ENCODE data around the gene HOXA4. TPM values are rescaled to one million over a fixed set of nuclear protein-coding genes. Genes with fewer than 3 reads are reported as not detected.

The HOXA4 gene
- total RNA-seq, 4 donors from 2014 or later = 1.3 to 2.9 (median 2.0) TPM

DNA sequence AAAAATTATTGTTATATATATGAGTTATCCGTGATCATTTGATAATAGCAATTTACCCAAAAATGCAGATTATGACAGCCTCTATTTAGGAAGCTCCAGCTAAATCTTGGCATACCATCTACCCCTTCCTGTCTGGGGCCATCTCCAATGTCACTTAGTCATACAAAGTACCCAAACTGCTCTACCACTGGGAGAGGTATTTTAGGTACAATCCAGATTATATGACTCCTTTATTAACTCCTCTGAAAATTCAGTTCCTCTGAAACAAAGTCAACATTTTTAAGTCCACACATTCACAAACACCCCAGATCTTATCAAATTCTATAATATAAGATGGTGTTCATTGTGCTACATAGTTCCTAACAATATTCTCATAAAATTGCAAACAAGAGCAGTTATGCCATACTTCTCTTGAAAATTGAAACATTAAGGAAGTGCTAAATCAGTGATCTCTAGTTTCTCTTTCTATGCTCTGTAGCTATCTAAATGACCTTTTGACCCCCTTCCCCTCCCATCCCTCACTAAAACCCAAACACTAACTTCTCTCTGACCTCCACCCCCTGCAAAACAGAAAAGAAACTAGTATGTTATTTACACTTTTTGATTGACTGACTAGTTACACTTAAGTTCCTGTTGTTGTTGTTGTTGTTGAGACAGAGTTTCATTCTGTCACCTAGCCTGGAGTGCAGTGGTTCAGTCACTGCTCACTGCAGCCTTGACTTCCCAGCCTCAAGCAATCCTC lies 51.2 kb downstream of the HOXA4 start:
- DNase-seq (ENCODE audit: low spot score in 2 of 2) = no peak
- 93 to 94% methylated on average over 1 of the region's 1 CpG for WGBS, 2 donors
- TF ChIP-seq, protein P1, sequence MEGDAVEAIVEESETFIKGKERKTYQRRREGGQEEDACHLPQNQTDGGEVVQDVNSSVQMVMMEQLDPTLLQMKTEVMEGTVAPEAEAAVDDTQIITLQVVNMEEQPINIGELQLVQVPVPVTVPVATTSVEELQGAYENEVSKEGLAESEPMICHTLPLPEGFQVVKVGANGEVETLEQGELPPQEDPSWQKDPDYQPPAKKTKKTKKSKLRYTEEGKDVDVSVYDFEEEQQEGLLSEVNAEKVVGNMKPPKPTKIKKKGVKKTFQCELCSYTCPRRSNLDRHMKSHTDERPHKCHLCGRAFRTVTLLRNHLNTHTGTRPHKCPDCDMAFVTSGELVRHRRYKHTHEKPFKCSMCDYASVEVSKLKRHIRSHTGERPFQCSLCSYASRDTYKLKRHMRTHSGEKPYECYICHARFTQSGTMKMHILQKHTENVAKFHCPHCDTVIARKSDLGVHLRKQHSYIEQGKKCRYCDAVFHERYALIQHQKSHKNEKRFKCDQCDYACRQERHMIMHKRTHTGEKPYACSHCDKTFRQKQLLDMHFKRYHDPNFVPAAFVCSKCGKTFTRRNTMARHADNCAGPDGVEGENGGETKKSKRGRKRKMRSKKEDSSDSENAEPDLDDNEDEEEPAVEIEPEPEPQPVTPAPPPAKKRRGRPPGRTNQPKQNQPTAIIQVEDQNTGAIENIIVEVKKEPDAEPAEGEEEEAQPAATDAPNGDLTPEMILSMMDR (IDR thresholded peaks at IDR 0.05) = no peak
- no peak for TF ChIP-seq POLR2A (IDR thresholded peaks at IDR 0.05)
- intact Hi-C loops (cut with DNase I; ENCODE audit: low total_unique reads) = no loop called here
- no peak overlapping the region for H3K4me3 ChIP-seq (ENCODE audit: low read depth, poor library complexity, severe bottlenecking)

DNA sequence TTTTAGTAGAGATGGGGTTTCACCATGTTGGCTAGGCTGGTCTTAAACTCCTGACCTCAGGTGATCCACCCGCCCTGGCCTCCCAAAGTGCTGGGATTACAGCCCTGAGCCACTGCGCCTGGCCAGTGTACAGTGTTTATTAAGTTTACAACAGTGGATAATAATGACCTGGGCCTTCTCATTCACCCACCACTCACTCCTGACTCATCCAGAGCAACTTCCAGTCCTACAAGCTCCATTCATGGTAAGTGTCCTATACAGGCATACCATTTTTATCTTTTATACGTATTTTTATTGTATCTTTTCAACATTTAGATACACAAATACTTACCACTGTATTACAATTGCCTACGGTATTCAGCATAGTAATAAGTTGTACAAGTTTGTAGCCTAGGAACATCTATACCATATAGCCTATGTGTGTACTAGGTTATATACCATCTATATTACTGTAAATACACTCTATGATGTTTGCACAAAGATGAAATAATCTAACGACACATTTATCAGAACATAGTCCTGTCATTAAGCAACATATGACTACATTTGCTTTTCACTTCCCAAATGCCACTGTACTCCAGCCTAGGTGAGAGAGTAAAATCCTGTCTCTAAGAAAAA lies 51.8 kb downstream of the HOXA4 start:
- 97 to 98% methylated on average over 5 of the region's 5 CpGs for WGBS, 2 donors
- intact Hi-C loops (cut with DNase I; ENCODE audit: low total_unique reads) = no loop called here
- no peak overlapping the region for H3K4me3 ChIP-seq (ENCODE audit: low read depth, poor library complexity, severe bottlenecking)
- no peak for DNase-seq (ENCODE audit: low spot score in 2 of 2)
- TF ChIP-seq, protein P1 (IDR thresholded peaks at IDR 0.05) = no peak
- TF ChIP-seq POLR2A (IDR thresholded peaks at IDR 0.05) = no peak

MicroRNAs encoded within 50 kb of the gene (microRNA counts, 767-probe panel; counts per million panel counts)
- 0 to 358 counts per million in 2 donors for microRNA hsa-miR-196b-5p

Small RNA genes lying within 50 kb of the gene (microRNA-seq; reads per million reads assigned to microRNA genes)
- 2,667 to 2,681 reads per million in 2 donors for gene MIR196B (ENCODE audit: borderline number of aligned reads in 1 of 2, borderline replicate concordance in 2 of 2)

Other genes with a start within 250 kb of the HOXA4 start
- gene HOXA1, start 34.8 kb downstream of the HOXA4 start, total RNA-seq = 1 to 10 TPM in 2 of 4 donors, under 1 TPM in 2; 0.63 to 3.2 (median 1.9) TPM
- 1 to 10 TPM in 3 of 4 donors, under 1 TPM in 1; 0.39 to 2.5 (median 1.8) TPM for gene HOXA2, start 28.1 kb downstream of the HOXA4 start, total RNA-seq
- gene HOXA5, start 12.9 kb upstream of the HOXA4 start, total RNA-seq = 10 to 100 TPM in 1 of 4 donors, 1 to 10 TPM in 3; 5.1 to 15.1 (median 6.1) TPM
- gene HOXA6, start 17.0 kb upstream of the HOXA4 start, total RNA-seq = 10 to 100 TPM in 3 of 4 donors, 1 to 10 TPM in 1; 5.7 to 15.4 (median 12.4) TPM
- gene HOXA3, start 21.8 kb upstream of the HOXA4 start, total RNA-seq = 10 to 100 TPM in 2 of 4 donors, 1 to 10 TPM in 2; 4.9 to 20.2 (median 13.2) TPM
- 10 to 100 TPM; 10.0 to 26.1 (median 18.1) TPM for gene HOXA7, start 25.9 kb upstream of the HOXA4 start, total RNA-seq
- 10 to 100 TPM; 43.1 to 50.1 (median 46.9) TPM for gene HOXA9, start 34.8 kb upstream of the HOXA4 start, total RNA-seq
- gene HOXA10, start 43.6 kb upstream of the HOXA4 start, total RNA-seq = 10 to 100 TPM in 1 of 4 donors, 1 to 10 TPM in 3; 4.9 to 11.2 (median 6.7) TPM
- 1 to 10 TPM in 2 of 4 donors, under 1 TPM in 1, not detected in 1; 0.27 to 1.4 (median 1.0) TPM for gene HOXA11, start 54.5 kb upstream of the HOXA4 start, total RNA-seq
- under 1 TPM; 0.11 to 0.54 (median 0.27) TPM for gene HOXA13, start 69.3 kb upstream of the HOXA4 start, total RNA-seq
- not detected for gene EVX1, start 112.0 kb upstream of the HOXA4 start, total RNA-seq